ENCODE data around the gene GPR149.

DNA sequence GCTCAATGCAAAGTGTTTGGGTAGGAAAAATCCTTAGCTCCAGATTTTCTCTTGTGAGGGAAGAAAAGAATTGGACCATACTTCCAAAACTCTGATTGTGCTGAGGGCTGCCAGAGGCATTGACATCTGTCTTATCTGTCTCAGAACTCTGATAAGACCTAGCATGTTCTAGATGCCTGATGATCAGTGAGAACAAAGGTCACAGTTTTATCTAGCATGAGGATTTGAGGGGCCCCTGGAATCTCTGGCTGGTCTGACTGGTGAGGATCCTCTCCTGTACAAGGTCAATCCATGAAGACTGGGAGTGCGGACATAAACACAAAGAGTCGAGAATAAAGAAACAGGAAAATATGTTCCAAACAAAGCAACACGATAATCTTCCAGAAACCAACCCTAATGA is 40.1 kb downstream of the GPR149 start:
- TF ChIP-seq ZBTB7A (IDR thresholded peaks at IDR 0.05; ENCODE audit: low read depth) (no peak), TAF1 (IDR thresholded peaks at IDR 0.05; ENCODE audit: low read depth) (no peak)
